Stimulated activated CD8-positive, alpha-beta memory T cell treated with anti-CD3 and anti-CD28 coated beads, Interleukin-15, amount 100 ng/mL, for 48 hours (primary cell): ENCODE results near the gene TIRAP.
"Not testable (repeated sequence)": the region's sequence is repeated elsewhere in the genome, so short reads cannot be mapped to it uniquely, and the experiment has no call there.

Source experiments
- DNase-seq, 2 donors: peaks; one replicate each; pipeline ENCODE4 v3.0.0-alpha.2; 2020; ENCODE audit warnings: low read depth in 2 of 2

Gene TIRAP

GRCh38 chr11:126282736-126283591 lies at the start of gene TIRAP:
TSS of gene TIRAP (plus strand) at chr11:126283093. CDS start at chr11:126290895, 7,802 bp downstream.
- peak; percentile 28 to 34 for DNase-seq

GRCh38 chr11:126233391-126233790 lies 49.5 kb upstream of the TIRAP start:
- DNase-seq = no peak

- DNase-seq = no peak
Measured at GRCh38 chr11:126246636-126247035, 36.3 kb upstream of the TIRAP start.

- no peak for DNase-seq
Measured at GRCh38 chr11:126253265-126253664, 29.6 kb upstream of the TIRAP start.

GRCh38 chr11:126254819-126255218 lies 28.1 kb upstream of the TIRAP start:
- DNase-seq = no peak

- DNase-seq = not testable (repeated sequence)
Measured at GRCh38 chr11:126255507-126255906, 27.4 kb upstream of the TIRAP start.

GRCh38 chr11:126256216-126256615 lies 26.7 kb upstream of the TIRAP start:
- DNase-seq = no peak

GRCh38 chr11:126257144-126257543 lies 25.7 kb upstream of the TIRAP start:
- DNase-seq = no peak

- no peak for DNase-seq
Measured at GRCh38 chr11:126257764-126258163, 25.1 kb upstream of the TIRAP start.

- DNase-seq = no peak
Measured at GRCh38 chr11:126262216-126262615, 20.7 kb upstream of the TIRAP start.

GRCh38 chr11:126263489-126263888 lies 19.4 kb upstream of the TIRAP start:
- no peak for DNase-seq

GRCh38 chr11:126265811-126266210 lies 17.1 kb upstream of the TIRAP start:
- DNase-seq = no peak

- DNase-seq = no peak
Measured at GRCh38 chr11:126267650-126268049, 15.2 kb upstream of the TIRAP start.

GRCh38 chr11:126268361-126268707 lies 14.6 kb upstream of the TIRAP start:
- DNase-seq = no peak

- DNase-seq = peak; percentile 100
Measured at GRCh38 chr11:126268708-126269579, 13.9 kb upstream of the TIRAP start, which contains the start of the genes FOXRED1 and SRPRA. TSS of gene FOXRED1 (plus strand) at chr11:126269154. CDS start at chr11:126269207, 53 bp downstream. TSS of gene SRPRA (minus strand) at chr11:126268895. CDS start at chr11:126268804, 91 bp downstream.

GRCh38 chr11:126277322-126277721 lies 5.6 kb upstream of the TIRAP start:
- DNase-seq = no peak

GRCh38 chr11:126277780-126278179 lies 5.1 kb upstream of the TIRAP start:
- no peak for DNase-seq

- no peak for DNase-seq
Measured at GRCh38 chr11:126279191-126279590, 3.7 kb upstream of the TIRAP start.

- DNase-seq = no peak
Measured at GRCh38 chr11:126280595-126280994, 2.3 kb upstream of the TIRAP start.

- no peak for DNase-seq
Measured at GRCh38 chr11:126281245-126281644, 1.6 kb upstream of the TIRAP start.

- DNase-seq = no peak
Measured at GRCh38 chr11:126281666-126282175, 1.2 kb upstream of the TIRAP start.

GRCh38 chr11:126282361-126282735 lies 545 bp upstream of the TIRAP start:
- DNase-seq = no peak
